NK-92 (cell line): ENCODE data around the gene CIB4.

ENCODE experiments used
- DNase-seq: peaks from one replicate; lab custom pipeline; 2025; ENCODE audit not compliant: unreplicated experiment; lab: John Stamatoyannopoulos, UW

CIB4 gene

GRCh38 chr2:26640781-26641564, at the start of gene CIB4:
CIB4 (minus strand) TSS chr2:26641366; CDS start chr2:26641314, 52 bp downstream.
- no peak for DNase-seq

DNA sequence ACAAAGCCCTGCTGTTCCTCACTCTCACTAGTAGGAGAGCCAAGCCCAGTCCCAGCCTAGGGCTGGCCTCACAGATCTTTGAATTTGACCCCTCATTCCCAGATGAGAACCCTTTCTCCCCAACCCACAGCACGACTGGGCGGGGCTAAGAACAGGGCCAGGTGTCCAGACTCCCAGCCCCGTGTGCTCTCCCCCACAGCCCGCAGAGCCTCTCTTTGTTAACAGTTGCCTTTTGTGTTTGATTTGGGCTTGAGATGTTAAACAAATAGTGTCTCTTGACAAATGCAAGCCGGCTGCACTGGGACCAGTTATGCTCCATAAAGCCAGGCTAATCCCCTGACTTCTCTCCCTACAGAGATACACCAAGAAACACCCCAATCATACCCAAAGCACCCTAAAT, 46.6 kb upstream of the CIB4 start:
- no peak for DNase-seq

DNA sequence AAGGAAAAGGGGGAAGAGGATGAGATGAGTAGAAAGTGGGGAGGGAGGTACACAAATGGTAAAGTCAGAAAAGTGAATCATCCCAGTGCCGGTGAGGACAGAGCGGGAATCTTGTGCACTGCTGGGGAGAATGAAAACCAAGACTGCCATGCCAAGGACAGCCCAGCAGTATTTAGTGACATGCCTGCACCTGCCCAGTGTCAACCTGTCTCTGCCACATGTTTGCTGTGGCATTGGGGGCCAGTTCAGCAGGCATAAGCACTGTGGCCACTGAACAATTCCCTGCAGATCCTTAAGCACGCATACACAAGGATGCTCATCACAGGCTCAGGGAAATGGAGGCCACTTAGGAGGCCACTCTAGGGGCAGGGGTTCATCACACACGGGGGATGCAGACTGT, 46.2 kb upstream of the CIB4 start:
- DNase-seq, result no peak

DNA sequence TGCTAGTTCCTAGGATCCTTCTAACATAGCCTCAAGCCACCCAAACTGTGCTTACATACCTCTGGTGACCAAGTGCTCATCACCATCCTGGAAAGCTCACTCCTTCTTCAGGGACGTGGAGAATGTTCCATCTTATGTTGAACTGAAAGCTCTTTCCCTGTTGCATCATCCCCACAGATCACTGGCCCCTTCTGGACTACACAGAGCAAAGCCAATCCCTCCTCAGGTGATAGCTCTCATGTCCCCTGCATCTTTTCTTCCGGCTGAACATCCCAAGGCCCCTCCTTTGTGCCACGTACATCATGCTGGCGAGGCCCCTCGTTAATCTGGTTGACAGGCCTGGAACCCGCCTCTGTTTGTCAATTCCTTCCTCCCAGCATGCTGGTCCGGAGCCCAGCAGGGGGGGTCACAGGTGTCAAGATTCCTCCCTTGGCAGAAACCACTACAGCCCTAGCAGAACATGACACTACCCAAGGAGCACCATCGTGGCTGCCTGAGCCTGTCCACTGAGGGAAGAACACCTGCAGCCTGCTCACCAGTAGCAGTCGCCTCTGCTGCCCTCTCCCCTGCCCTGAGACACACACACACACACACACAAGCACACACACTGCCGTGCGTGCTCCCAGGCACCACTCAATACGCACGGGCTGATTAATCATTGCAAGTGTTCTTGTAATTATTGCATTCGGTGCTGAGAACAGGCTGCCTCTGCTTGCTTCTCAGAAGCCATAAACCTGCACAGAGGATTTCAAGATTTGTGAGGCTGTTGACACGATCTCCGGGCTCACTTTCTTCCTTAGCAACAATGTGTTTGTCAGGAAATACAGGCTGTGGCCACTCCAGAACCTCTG, 45.0 kb upstream of the CIB4 start:
- no peak for DNase-seq

GRCh38 chr2:26685341-26685740, 44.2 kb upstream of the CIB4 start:
- DNase-seq, result no peak

DNA sequence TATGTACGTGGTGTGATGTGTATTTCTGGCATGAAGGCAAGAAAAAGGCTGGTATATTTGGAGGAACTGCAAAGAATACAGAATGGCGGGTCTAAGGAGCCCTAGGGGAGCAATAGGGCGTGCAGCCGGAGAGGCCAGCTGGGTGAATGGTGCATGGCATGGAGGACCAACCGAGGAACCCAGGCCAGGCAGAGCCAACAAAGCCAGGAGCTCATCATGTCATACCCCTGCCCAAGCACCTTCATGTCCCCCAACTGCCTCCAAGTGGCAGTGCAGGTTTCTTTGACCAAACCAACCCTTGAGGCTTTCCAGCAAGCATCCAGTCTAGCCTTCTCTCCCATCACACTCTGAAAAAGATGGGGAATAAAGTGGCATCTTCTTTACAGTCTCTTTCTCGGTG, 42.4 kb upstream of the CIB4 start:
- no peak for DNase-seq

DNA sequence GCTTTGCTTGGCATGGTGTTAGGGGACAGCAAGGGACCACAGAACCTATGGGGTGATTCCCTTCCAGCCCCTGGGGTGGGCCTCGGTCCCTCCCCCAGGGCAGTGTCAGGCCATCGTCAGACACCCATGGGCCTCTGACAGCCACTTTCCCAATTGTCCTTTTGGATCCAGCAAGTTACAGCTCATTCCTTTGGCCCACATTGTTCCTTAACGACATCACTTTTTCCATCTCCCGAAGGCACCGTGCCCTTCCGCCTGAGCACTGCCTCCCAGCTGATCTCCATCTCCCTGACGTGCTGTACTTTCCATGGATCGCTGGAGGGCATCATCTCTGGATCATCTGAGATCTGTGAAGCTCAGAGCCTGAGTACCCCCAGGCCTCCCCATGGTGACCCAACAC, 41.0 kb upstream of the CIB4 start:
- DNase-seq, result no peak

DNA sequence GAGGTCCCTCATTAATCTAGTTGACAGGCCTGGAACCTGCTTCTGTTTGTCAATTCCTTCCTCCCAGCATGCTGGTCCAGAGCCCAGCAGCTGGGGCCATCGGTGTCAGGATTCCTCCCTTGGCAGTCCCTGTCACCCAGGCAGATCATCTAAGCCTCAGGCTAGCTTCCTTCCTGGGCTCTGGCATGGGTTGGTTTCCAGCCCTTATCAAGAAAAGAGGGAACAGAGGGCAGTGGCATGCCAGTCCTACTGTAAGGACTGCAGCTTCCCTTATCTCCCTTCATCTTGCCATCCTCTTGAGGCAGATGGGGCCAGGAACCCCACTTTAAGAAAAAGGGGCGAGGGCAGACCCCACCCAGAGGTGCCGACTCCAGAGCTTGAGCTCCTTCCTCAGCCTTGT, 40.5 kb upstream of the CIB4 start:
- DNase-seq, result no peak

- no peak for DNase-seq
These were observed 38.7 kb upstream of the CIB4 start for GRCh38 chr2:26679867-26680266.

GRCh38 chr2:26678035-26678434, 36.9 kb upstream of the CIB4 start:
- no peak for DNase-seq

GRCh38 chr2:26675651-26676255, 34.6 kb upstream of the CIB4 start:
- DNase-seq, result no peak

GRCh38 chr2:26674771-26675170, 33.6 kb upstream of the CIB4 start:
- DNase-seq, result no peak

DNA sequence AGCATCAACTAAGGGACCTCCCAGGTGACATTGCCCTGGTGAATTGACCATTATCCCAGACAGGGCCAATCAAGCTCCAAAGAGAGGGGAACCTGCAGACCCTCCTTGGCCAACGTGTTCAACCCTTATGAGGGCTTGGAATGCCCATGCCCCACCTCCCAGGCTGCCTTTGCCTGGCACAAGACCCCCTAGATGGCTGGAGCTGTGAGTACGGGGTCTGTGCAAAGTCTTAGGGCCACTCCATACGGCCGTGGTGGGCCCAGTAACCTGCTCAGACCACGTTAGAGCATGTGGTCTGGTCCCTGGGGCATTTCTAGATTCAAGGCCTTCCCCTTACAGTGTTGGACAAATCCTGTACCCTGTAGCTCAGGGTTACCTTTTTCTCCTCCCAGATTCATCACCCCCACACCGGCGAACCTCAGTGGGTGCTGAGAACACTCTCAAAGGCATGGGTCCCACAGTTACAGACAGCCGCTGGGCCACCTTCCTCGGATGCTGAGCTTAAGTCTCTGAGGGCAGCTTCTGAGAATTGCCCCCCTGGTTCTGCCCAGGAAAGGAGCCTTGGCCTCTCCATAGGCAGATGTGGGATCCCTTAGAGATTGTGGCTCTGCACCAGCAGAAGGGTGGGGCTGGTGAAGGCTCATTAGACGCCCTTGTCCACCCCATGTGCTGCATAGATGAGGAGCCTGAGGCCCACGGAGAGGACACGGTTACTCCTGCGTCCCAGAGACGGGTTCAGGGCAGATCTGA, 33.0 kb upstream of the CIB4 start:
- no peak for DNase-seq

GRCh38 chr2:26672818-26673393, 31.7 kb upstream of the CIB4 start:
- no peak for DNase-seq

DNA sequence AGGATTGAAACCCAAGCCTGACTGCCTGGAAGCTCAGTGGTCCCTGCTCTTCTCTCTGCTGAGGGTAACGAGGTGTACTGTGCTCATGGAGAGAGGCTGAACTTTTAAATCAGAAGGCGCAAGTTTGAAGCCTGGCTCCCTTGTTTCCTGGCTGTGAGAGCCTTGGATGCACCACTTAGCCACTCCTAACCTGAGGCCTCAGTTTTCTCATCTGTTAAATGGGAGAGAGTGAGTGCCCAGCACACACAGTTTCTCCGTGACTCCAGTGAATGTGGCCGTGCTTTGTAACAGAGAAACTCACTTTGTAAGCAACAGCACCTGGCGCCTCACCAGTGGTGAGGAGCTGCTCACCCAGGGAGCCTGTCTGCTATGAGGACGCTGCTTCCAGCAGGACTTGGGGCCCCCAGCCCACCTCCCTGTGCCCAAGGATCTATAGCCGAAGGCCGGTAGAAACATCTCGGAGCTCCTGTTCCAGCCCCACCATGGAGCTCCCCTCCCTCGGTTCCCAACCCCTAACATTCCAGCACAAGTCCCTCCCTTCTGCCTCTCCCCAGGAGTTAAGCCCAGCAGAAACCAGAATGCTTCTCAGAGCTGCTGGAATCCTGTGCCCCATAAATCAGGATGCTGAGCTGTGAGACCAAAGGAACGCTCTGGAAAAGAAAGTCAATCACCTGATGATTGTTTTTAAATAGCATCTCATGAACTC, 31.1 kb upstream of the CIB4 start:
- no peak for DNase-seq

GRCh38 chr2:26671691-26672090, 30.5 kb upstream of the CIB4 start:
- DNase-seq, result no peak

GRCh38 chr2:26670931-26671460, 29.8 kb upstream of the CIB4 start:
- DNase-seq, result no peak

- DNase-seq, result no peak
These were observed 29.0 kb upstream of the CIB4 start for GRCh38 chr2:26670171-26670570.

- no peak for DNase-seq
These were observed 27.9 kb upstream of the CIB4 start for GRCh38 chr2:26668856-26669750.
